Astrocyte (in vitro differentiated cells and primary cell): Measurements from ENCODE around the gene KIF3C.

ENCODE experiments used
- EZH2 ChIP-seq: IDR thresholded peaks from 2 replicates; pipeline ENCODE4 v1.6.1; 2012; ENCODE audit warnings: mild to moderate bottlenecking, low read length, inconsistent platforms; ENCODE audit not compliant: insufficient read depth
- TF ChIP-seq, protein P1 (sequence below): IDR thresholded peaks from 2 replicates; pipeline ENCODE4 v1.5.1; 2011; ENCODE audit warnings: low read depth, mild to moderate bottlenecking, inconsistent platforms, low read length, moderate library complexity; ENCODE audit not compliant: insufficient read depth

DNA sequence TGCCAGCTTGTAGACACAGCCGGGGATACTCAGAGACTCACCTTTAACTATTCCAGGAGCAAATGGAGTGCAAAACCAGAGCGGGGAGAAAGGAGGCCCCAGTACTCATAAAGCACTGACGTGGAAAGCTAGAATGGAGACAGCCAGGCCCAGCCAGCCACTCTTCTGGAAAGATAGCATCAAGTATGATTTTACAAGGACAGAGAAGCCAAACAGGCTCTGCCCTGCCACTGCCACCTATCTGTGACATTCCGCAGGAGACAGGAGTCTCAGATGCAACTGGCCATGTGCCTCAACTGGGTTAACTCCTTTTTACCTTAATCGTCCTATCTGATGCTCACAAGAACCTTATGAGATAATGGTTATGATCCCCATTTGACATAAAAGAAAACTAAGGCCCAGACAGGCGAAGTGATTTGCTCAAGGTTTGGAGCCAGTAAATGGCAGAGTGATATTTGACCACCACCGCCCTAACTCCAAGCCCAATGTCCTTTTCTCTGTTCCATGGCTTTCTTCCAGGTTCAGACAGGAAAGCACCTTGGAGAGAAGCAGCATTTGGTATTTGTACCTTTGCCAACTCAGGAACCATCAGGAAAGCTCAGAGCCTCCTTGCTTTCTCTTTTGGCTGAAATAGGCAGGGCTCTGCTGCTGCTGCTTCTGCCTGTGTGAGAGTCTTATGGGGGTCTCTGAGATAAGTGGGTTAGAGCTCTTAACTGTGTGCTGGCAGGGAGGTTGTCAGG lies 15.6 kb downstream of the KIF3C start:
- TF ChIP-seq, protein P1, sequence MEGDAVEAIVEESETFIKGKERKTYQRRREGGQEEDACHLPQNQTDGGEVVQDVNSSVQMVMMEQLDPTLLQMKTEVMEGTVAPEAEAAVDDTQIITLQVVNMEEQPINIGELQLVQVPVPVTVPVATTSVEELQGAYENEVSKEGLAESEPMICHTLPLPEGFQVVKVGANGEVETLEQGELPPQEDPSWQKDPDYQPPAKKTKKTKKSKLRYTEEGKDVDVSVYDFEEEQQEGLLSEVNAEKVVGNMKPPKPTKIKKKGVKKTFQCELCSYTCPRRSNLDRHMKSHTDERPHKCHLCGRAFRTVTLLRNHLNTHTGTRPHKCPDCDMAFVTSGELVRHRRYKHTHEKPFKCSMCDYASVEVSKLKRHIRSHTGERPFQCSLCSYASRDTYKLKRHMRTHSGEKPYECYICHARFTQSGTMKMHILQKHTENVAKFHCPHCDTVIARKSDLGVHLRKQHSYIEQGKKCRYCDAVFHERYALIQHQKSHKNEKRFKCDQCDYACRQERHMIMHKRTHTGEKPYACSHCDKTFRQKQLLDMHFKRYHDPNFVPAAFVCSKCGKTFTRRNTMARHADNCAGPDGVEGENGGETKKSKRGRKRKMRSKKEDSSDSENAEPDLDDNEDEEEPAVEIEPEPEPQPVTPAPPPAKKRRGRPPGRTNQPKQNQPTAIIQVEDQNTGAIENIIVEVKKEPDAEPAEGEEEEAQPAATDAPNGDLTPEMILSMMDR: no peak
- TF ChIP-seq EZH2: no peak
